ENCODE results near the gene IRF6.

IRF6 gene

DNA sequence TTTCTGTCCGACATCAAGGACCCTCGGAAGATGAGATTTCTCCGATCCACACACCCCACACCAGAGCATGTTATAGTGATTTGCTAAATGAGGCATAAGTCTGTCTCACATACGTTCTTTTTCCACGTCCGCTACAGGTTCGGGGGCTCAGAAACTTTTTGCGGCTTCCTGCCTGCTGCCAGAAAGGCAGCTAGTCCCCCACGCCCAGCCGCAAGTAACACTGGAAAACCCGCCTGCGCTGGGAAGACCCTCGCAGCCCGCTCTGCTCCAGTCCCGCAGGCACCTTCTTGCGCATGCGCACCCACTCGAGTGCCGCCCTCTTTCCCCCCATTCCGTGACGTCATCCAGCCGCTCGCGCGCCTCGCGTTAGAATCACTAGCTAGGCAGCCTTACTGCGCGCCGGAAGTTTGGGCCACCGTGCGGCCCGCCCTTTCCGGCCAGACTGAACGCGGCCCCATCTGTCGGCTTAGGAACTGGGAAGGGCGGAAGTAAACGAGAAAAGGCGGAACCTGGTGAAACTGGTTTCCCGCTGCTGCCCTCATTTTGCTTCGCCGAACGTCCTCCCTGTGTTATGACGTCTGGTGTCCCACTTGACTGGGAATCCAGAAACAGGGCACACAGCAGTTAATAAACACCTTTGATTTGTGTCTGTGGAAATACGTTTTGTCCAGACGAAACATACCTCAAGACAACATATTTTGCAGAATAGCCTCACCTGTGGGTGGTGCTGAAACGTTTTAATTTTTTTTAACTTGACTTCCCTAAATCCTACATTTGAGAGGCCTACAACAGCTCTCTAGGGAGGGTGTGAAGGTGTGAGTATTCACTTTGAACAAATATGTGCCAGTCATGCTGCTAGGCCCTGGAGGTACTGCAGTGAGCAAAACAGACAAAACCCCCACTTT, 21.4 kb downstream of the IRF6 start, which contains the start of gene C1orf74:
Gene C1orf74 (minus strand): TSS at position 295 of the 905 bp plus-strand sequence. CDS start 925 bp downstream, outside the sequence.
- peak within 1 kb of the TSS; percentile 96 for H3K4me3 ChIP-seq (ENCODE audit: low read depth, low read length)
- TF ChIP-seq POLR2A (IDR thresholded peaks at IDR 0.05; ENCODE audit: extremely low read depth, insufficient read length) (peak; percentile 80), MYC (IDR thresholded peaks at IDR 0.05; ENCODE audit: low read depth, low read length) (peak; percentile 40)
- TF ChIP-seq, protein P1, sequence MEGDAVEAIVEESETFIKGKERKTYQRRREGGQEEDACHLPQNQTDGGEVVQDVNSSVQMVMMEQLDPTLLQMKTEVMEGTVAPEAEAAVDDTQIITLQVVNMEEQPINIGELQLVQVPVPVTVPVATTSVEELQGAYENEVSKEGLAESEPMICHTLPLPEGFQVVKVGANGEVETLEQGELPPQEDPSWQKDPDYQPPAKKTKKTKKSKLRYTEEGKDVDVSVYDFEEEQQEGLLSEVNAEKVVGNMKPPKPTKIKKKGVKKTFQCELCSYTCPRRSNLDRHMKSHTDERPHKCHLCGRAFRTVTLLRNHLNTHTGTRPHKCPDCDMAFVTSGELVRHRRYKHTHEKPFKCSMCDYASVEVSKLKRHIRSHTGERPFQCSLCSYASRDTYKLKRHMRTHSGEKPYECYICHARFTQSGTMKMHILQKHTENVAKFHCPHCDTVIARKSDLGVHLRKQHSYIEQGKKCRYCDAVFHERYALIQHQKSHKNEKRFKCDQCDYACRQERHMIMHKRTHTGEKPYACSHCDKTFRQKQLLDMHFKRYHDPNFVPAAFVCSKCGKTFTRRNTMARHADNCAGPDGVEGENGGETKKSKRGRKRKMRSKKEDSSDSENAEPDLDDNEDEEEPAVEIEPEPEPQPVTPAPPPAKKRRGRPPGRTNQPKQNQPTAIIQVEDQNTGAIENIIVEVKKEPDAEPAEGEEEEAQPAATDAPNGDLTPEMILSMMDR (IDR thresholded peaks at IDR 0.05; ENCODE audit: low read depth, low read length): no peak
- TF ChIP-seq, protein P2, sequence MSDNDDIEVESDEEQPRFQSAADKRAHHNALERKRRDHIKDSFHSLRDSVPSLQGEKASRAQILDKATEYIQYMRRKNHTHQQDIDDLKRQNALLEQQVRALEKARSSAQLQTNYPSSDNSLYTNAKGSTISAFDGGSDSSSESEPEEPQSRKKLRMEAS (IDR thresholded peaks at IDR 0.05; ENCODE audit: low read depth, low read length): peak; percentile 73
- DNase-seq (ENCODE audit: low read depth): peak; percentile 97

DNA sequence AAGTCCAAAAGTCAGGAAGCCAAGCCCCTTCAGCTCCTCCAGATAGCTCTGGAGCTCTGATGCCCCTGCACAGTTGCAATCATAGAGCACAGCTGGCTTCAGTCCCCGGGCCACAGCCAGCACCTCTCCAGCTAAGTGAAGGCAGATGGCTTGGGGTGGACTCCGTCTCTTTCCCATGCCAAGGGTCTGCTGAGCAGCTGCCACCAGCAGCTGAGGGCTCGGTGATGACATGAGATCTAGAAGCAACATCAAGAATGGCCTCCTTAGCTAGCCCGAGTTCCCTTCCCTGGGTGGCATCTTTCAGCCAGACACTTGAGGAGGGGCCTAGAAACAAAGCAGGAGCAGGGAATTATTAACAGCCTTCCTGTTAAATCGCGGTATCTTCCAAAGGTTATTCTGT, 22.6 kb downstream of the IRF6 start:
- no peak for DNase-seq (ENCODE audit: low read depth)
- TF ChIP-seq POLR2A (IDR thresholded peaks at IDR 0.05; ENCODE audit: extremely low read depth, insufficient read length): no peak
- TF ChIP-seq, protein P2 (IDR thresholded peaks at IDR 0.05; ENCODE audit: low read depth, low read length): no peak
- TF ChIP-seq, protein P1 (IDR thresholded peaks at IDR 0.05; ENCODE audit: low read depth, low read length): no peak
- TF ChIP-seq MYC (IDR thresholded peaks at IDR 0.05; ENCODE audit: low read depth, low read length): no peak
- H3K4me3 ChIP-seq (ENCODE audit: low read depth, low read length): peak overlapping the region; percentile 96

DNA sequence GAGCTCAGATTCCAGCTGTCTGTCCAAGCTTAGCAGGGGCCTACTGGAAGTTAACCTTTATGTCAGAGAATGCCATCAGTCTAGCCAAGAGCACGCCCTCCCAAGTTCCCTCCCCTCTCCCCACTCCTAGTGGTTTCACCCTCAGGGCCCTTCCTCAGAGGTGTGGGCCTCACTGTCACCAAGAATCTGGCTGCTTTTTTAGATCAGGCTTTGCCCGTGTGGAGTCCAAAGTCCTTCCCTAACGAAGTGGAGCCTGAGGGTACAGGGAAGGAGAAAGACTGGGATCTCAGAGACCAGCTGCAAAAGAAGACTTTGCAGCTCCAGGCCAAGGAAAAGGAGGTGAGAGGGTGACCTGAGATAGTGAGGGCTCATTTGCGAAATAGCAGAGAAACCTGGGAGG, 25.7 kb downstream of the IRF6 start:
- no peak for DNase-seq (ENCODE audit: low read depth)
- TF ChIP-seq, protein P1 (IDR thresholded peaks at IDR 0.05; ENCODE audit: low read depth, low read length): no peak
- TF ChIP-seq, protein P2 (IDR thresholded peaks at IDR 0.05; ENCODE audit: low read depth, low read length): no peak
- no peak for TF ChIP-seq POLR2A (IDR thresholded peaks at IDR 0.05; ENCODE audit: extremely low read depth, insufficient read length)
- TF ChIP-seq MYC (IDR thresholded peaks at IDR 0.05; ENCODE audit: low read depth, low read length): no peak
- H3K4me3 ChIP-seq (ENCODE audit: low read depth, low read length): no peak overlapping the region

DNA sequence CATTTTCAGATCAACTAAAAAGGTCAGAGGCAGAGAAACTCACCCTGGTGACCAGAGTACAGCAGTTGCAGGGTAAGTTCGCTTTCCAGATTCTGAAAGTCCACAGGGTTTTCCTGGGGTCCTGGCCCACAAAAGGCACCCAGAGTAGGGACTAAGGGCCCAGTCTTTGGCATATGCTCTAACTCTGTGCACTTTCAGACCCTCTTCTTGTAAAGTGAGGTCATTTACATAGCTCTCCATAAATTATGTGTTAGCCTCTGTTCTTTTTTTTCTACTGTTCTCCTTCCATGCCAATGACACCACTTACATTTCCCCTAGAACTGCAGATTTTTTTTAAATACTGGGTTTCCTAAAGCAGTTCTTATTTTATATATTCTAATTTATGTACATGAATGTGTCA, 27.8 kb downstream of the IRF6 start:
- TF ChIP-seq, protein P2 (IDR thresholded peaks at IDR 0.05; ENCODE audit: low read depth, low read length): no peak
- H3K4me3 ChIP-seq (ENCODE audit: low read depth, low read length): no peak overlapping the region
- DNase-seq (ENCODE audit: low read depth): no peak

DNA sequence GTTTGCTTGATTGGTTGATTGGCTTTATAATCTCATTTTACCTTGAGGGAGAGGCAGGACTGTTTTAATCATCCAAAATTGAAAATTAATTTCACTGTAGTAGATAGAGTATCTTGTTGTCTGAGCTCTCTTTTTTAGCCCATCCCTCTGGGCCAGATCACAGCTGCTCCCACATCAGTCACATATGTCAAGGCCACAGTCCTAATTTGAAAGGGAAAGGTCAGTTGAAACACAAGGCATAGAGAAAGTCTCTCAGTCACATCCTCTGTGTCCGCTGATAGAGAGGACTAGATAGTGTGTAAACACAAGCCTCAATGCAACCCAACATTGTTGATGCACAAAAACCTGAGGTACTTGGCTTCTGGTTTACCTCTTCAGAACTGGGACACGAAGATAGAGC, 28.4 kb downstream of the IRF6 start:
- TF ChIP-seq MYC (IDR thresholded peaks at IDR 0.05; ENCODE audit: low read depth, low read length): no peak
- TF ChIP-seq, protein P1 (IDR thresholded peaks at IDR 0.05; ENCODE audit: low read depth, low read length): no peak
- TF ChIP-seq, protein P2 (IDR thresholded peaks at IDR 0.05; ENCODE audit: low read depth, low read length): no peak
- no peak for TF ChIP-seq POLR2A (IDR thresholded peaks at IDR 0.05; ENCODE audit: extremely low read depth, insufficient read length)
- H3K4me3 ChIP-seq (ENCODE audit: low read depth, low read length): no peak overlapping the region
- DNase-seq (ENCODE audit: low read depth): no peak

DNA sequence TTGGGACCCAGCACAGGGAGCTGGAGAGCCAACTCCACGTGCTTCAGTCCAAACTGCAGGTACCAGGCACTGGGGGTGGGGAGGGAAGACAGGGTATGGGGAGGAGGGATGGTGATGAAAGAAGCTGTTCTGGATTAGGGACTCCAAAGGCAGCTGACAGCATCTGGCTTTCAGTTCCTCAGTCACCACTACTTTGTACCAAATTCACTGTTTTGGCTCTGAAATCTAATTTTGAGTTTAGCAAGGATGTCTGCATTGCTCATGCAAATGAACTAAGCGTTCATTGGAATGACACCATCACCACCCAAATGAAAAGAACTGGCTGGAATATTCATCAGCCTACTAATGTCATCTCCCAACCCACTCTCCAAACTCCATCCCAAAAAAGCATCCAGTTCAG, 30.3 kb downstream of the IRF6 start:
- TF ChIP-seq POLR2A (IDR thresholded peaks at IDR 0.05; ENCODE audit: extremely low read depth, insufficient read length) (no peak), MYC (IDR thresholded peaks at IDR 0.05; ENCODE audit: low read depth, low read length) (no peak)
- TF ChIP-seq, protein P2 (IDR thresholded peaks at IDR 0.05; ENCODE audit: low read depth, low read length): no peak
- DNase-seq (ENCODE audit: low read depth): no peak
- H3K4me3 ChIP-seq (ENCODE audit: low read depth, low read length): no peak overlapping the region

Data from NB4 (cell line).